ENCODE measurements around the gene BRD3OS.

Gene BRD3OS

DNA sequence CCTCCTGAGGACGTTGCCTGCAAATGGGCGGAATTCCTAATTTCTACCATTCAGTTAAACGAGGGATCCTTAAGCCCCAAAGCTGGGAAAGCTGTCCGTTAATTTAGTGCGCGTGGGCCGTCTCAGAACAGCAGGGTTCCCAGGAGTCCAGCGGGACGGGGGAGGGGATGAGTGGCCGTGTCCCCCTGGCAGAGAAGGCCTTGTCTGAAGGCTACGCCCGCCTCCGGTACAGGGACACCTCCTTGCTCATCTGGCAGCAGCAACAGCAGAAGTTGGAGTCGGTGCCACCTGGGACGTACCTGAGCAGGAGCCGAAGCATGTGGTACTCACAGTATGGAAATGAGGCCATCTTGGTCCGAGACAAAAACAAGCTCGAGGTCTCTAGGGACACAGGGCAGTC is 1.3 kb downstream of the BRD3OS start:
- ChIA-PET CTCF (no interaction called here), POLR2A (interaction anchor here (0.9 kb wide), 1 partner anchor 8 kb away, joined by 3 read pairs; no protein-coding TSS in a partner anchor)
- TF ChIP-seq ARNT (IDR thresholded peaks at IDR 0.05) (no peak), ELF4 (IDR thresholded peaks at IDR 0.05) (no peak), HDGF (IDR thresholded peaks at IDR 0.05; ENCODE audit: borderline replicate concordance) (no peak), ZNF384 (IDR thresholded peaks at IDR 0.05) (no peak), FOXA1 (IDR thresholded peaks at IDR 0.05) (no peak), L3MBTL2 (conservative IDR thresholded peaks at IDR 0.05) (no peak), NFRKB (IDR thresholded peaks at IDR 0.05) (no peak)
- TF ChIP-seq, protein P1, sequence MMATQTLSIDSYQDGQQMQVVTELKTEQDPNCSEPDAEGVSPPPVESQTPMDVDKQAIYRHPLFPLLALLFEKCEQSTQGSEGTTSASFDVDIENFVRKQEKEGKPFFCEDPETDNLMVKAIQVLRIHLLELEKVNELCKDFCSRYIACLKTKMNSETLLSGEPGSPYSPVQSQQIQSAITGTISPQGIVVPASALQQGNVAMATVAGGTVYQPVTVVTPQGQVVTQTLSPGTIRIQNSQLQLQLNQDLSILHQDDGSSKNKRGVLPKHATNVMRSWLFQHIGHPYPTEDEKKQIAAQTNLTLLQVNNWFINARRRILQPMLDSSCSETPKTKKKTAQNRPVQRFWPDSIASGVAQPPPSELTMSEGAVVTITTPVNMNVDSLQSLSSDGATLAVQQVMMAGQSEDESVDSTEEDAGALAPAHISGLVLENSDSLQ (IDR thresholded peaks at IDR 0.05) = no peak
- DNase-seq (ENCODE audit: extremely low spot score) = no peak

DNA sequence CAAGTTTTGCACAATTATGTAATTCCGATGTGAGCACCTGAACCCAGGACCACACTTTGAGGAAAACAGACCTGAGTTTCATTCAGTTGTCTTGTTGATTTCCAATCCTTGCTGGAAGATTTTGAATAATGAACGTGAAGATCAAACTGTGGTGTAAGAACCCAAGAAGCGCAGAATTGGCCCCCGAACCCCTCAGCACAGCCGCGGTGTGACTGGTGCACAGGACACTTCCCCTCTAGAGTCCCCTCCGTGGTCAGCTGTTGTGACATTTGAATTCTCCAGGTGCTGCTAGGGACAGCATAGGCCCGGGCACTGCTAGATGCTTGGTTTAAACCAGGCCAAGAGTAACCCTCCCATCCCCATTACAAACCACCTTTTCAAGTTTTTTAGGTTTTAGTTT is 1.7 kb downstream of the BRD3OS start:
- no peak for DNase-seq (ENCODE audit: extremely low spot score)
- ChIA-PET CTCF (no interaction called here), POLR2A (interaction anchor here (1.2 kb wide), 1 partner anchor 14 kb away, joined by 3 read pairs; no protein-coding TSS in a partner anchor)
- TF ChIP-seq LEF1 (IDR thresholded peaks at IDR 0.05; ENCODE audit: borderline replicate concordance) (no peak), FOXA1 (IDR thresholded peaks at IDR 0.05) (no peak), HDGF (IDR thresholded peaks at IDR 0.05; ENCODE audit: borderline replicate concordance) (no peak), SUZ12 (IDR thresholded peaks at IDR 0.05) (no peak), SP1 (IDR thresholded peaks at IDR 0.05) (no peak), ARNT (IDR thresholded peaks at IDR 0.05) (no peak), NFRKB (IDR thresholded peaks at IDR 0.05) (no peak), ZNF384 (IDR thresholded peaks at IDR 0.05) (no peak), FOXM1 (IDR thresholded peaks at IDR 0.05; ENCODE audit: borderline replicate concordance) (no peak)
- TF ChIP-seq, protein P1 (IDR thresholded peaks at IDR 0.05) = no peak

DNA sequence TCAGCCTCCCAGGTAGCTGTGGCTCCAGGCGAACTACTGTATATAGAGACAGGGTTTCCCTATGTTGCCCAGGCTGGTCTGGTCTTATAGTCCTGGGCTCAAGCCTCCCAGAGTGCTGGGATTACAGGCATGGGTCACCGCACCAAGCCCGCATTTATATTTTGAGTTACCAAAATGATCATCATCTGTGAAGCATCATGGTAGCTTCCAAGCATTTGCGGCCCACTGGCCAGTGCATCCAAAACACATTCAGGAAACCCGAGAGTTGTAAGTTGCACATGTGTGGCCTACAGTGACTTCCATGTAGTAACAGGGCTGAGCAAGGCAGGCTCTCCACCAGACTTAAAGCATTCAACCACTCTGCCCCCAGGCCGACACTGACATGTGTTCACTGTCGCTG is 2.3 kb downstream of the BRD3OS start:
- ChIA-PET POLR2A (interaction anchor here (1.2 kb wide), 1 partner anchor 13 kb away, joined by 3 read pairs; no protein-coding TSS in a partner anchor), CTCF (no interaction called here)
- no peak for DNase-seq (ENCODE audit: extremely low spot score)
- TF ChIP-seq HDGF (IDR thresholded peaks at IDR 0.05; ENCODE audit: borderline replicate concordance) (no peak), LEF1 (IDR thresholded peaks at IDR 0.05; ENCODE audit: borderline replicate concordance) (no peak), TARDBP (IDR thresholded peaks at IDR 0.05) (no peak), SP1 (IDR thresholded peaks at IDR 0.05) (no peak), L3MBTL2 (conservative IDR thresholded peaks at IDR 0.05) (no peak), ZNF384 (IDR thresholded peaks at IDR 0.05) (no peak), SUZ12 (IDR thresholded peaks at IDR 0.05) (no peak), FOXM1 (IDR thresholded peaks at IDR 0.05; ENCODE audit: borderline replicate concordance) (no peak), FOXK2 (IDR thresholded peaks at IDR 0.05) (no peak), ELF4 (IDR thresholded peaks at IDR 0.05) (no peak), NFRKB (IDR thresholded peaks at IDR 0.05) (no peak), ARNT (IDR thresholded peaks at IDR 0.05) (no peak), FOXA1 (IDR thresholded peaks at IDR 0.05) (no peak), CTBP1 (IDR thresholded peaks at IDR 0.05; ENCODE audit: borderline replicate concordance) (no peak), BHLHE40 (IDR thresholded peaks at IDR 0.05; ENCODE audit: borderline replicate concordance) (no peak)
- TF ChIP-seq, protein P1 (IDR thresholded peaks at IDR 0.05) = no peak

DNA sequence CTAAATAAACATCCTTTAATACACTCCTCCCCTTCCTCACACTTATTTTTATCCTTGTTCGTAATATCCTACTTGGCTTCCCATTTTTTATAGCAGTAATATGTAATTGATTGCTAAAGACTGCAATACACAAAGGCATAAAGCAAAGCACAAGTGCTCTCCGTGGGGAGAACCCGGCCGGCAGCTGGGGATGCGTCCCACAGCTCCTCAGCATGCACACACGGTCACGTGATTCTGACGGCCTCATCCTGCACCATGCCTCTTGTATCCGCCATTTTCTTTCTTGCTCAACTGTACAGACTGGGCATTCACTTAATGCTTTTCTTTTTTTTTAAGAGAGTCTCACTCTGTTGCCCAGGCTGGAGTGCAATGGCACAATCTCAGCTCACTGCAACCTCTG is 2.8 kb downstream of the BRD3OS start:
- CTCF ChIA-PET = no interaction called here
- no peak for TF ChIP-seq ZNF384 (IDR thresholded peaks at IDR 0.05)
- TF ChIP-seq, protein P1 (IDR thresholded peaks at IDR 0.05) = no peak
- TF ChIP-seq ARNT (IDR thresholded peaks at IDR 0.05) = no peak
- no peak for TF ChIP-seq FOXK2 (IDR thresholded peaks at IDR 0.05)
- TF ChIP-seq L3MBTL2 (conservative IDR thresholded peaks at IDR 0.05) = no peak
- no peak for TF ChIP-seq NFRKB (IDR thresholded peaks at IDR 0.05)
- no peak for TF ChIP-seq SUZ12 (IDR thresholded peaks at IDR 0.05)

DNA sequence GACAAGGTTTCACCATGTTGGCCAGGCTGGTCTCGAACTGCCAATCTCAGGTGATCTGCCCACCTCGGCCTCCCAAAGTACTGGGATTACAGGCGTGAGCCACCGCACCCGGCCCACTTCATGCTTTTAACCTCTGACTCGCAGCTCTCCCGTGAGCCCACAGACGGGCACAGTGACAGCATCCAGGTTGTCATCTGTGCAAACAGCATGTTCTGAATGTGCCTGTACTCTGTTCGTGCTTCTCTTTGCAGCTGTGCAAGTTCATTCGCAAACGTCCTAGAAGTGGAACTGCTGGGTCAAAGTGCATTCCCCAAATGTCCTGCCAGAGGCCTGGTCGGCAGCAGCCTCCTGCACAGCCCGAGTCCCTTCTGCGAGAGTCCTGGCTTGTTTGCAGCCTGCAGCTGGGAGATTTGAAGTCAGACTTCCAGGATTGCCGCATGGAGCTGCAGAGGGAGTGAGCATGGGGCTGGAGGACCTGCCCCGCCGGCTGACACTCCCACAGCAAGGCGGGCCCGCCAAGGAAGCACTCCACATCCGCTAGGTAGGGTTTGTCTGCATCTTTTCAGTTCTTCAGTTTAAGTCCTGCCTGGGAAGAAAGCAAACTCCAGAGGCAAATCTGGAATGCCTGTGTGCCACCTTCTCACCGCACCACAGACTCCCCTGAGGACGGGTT is 3.4 kb downstream of the BRD3OS start:
- ChIA-PET CTCF (no interaction called here), POLR2A (no interaction called here)
- DNase-seq (ENCODE audit: extremely low spot score) = no peak
- TF ChIP-seq TARDBP (IDR thresholded peaks at IDR 0.05) = no peak
- no peak for TF ChIP-seq HDGF (IDR thresholded peaks at IDR 0.05; ENCODE audit: borderline replicate concordance)
- no peak for TF ChIP-seq FOXK2 (IDR thresholded peaks at IDR 0.05)
- TF ChIP-seq ELF4 (IDR thresholded peaks at IDR 0.05) = no peak
- TF ChIP-seq ARNT (IDR thresholded peaks at IDR 0.05) = no peak
- TF ChIP-seq FOXA1 (IDR thresholded peaks at IDR 0.05) = no peak
- no peak for TF ChIP-seq L3MBTL2 (conservative IDR thresholded peaks at IDR 0.05)
- no peak for TF ChIP-seq SP1 (IDR thresholded peaks at IDR 0.05)
- TF ChIP-seq NFRKB (IDR thresholded peaks at IDR 0.05) = no peak
- no peak for TF ChIP-seq CTBP1 (IDR thresholded peaks at IDR 0.05; ENCODE audit: borderline replicate concordance)
- TF ChIP-seq FOXM1 (IDR thresholded peaks at IDR 0.05; ENCODE audit: borderline replicate concordance) = no peak

More for the DNA sequence above, 2.8 kb downstream of the BRD3OS start:
- POLR2A ChIA-PET = interaction anchor here (1.2 kb wide), 1 partner anchor 13 kb away, joined by 3 read pairs; no protein-coding TSS in a partner anchor
- no peak for DNase-seq (ENCODE audit: extremely low spot score)
